ENCODE results near the gene FPGS.

Gene FPGS

DNA sequence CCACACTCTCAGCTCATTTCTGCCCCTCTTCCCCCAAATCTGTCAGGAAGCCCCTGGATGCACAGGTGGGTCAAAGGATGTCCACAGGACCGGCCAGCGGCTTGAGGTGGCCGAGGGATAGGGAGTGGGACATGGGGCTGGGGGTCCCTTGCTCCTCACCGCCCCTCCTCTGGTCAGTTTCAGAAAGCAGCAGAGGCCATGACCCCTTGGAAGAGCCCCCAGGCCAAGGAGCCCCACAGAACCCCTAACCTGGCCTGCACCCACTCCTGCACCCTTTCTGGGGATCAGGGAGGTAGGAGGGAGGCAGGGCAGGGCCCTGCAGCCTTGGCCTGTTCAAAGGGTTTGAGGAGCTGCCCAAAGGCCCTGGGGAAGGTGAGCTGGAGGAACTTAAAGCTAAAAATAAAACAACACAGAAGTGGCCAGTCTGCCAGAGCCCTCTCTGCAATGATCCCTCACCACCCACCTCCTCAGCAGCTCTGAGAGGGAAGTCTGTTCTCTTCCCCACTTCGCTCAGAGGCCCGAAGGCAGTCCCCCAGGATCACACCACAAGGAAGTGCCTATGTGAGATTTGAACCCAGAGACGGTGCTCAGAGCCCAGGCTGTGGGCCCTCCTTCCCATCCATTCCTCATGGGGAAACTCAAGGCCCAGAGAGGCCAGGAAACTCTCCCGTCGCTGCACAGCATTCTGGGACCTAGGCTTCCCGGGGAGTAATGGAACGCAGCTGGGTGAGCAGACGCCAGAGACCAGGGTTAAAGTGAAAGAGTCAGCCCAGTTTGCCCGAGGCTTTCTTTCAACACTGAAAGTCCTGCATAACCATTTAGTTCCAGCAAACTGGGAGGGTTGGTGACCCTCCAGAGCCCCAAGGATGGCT lies 50.9 kb downstream of the FPGS start:
- Histone ChIP-seq H3K4me3 (ENCODE audit: low read length) (no peak overlapping the region), H3K4me1 (ENCODE audit: control insufficient read depth, low read depth, low read length) (no peaks in the 10 kb centered on the region), H3K9me3 (ENCODE audit: control insufficient read depth, low read depth, low read length) (no peaks in the 10 kb centered on the region), H3K36me3 (ENCODE audit: control insufficient read depth, low read depth, low read length) (no peaks in the 10 kb centered on the region), H3K27ac (ENCODE audit: low read length) (no peak overlapping the region), H3K9ac (ENCODE audit: low read length) (no peak overlapping the region), H3K27me3 (ENCODE audit: control insufficient read depth, insufficient read depth, low read length) (no peaks in the 10 kb centered on the region)

DNA sequence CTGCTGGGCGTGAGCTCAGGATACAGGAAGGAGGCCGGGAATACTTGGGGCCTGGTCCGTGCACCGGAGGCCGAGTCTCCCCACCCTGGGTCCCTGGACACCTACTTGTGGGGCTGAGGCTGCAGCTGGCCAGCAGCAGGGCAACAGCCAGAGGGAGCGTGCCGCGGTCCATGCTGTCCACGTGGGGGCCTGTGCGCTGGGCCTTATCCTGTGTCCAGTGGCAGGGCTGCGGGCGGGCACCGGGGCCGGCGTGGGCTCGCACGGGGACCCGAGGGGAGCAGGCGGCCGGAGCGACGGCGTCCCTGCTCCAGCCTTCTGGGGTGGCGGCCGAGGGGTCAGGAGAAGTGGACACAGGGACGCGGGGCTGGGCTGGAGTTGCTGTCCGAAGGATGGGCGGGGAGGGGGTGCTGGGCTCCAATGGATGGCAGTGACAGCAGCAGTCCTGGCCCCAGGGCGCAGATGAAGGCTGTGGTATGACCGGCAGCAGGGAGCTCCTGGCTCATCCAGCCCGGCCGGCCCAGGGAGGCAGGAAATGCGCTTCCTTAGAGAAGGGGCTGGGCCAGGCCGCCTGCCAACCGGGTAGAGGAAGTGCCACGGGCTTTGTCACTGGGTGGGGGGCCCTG lies 51.6 kb downstream of the FPGS start, which contains the start of gene ENG:
TSS of gene ENG (minus strand) at position 475 of the 623 bp plus-strand sequence. CDS start at position 172, 303 bp downstream.
- Histone ChIP-seq H3K36me3 (ENCODE audit: control insufficient read depth, low read depth, low read length) (no peaks in the 10 kb centered on the region), H3K9ac (ENCODE audit: low read length) (no peak within 1 kb of the TSS), H3K27me3 (ENCODE audit: control insufficient read depth, insufficient read depth, low read length) (no peaks in the 10 kb centered on the region), H3K4me3 (ENCODE audit: low read length) (no peak within 1 kb of the TSS), H3K27ac (ENCODE audit: low read length) (no peak within 1 kb of the TSS), H3K4me1 (ENCODE audit: control insufficient read depth, low read depth, low read length) (no peaks in the 10 kb centered on the region), H3K9me3 (ENCODE audit: control insufficient read depth, low read depth, low read length) (no peaks in the 10 kb centered on the region)

DNA sequence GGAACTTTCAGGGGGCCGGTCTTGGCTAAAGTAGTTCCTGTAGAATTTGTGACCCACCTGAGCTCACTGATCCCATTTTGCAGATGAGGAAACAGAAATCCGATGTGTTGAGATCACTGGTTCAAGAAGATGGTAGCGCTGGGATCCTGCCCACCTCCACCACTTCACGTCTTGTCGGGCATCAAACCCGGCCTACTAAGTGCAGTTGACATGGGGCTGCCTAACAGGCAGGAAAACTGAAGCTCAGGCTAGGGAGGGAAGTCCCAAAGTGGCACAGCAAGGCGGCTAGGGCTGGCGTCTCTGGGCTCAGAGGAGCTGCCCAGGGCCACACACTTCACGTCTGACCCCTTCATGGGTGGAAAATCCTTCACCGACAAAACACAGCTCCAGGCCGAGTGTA lies 52.3 kb downstream of the FPGS start:
- Histone ChIP-seq H3K36me3 (ENCODE audit: control insufficient read depth, low read depth, low read length) (no peaks in the 10 kb centered on the region), H3K27me3 (ENCODE audit: control insufficient read depth, insufficient read depth, low read length) (no peaks in the 10 kb centered on the region), H3K4me1 (ENCODE audit: control insufficient read depth, low read depth, low read length) (no peaks in the 10 kb centered on the region), H3K9ac (ENCODE audit: low read length) (no peak overlapping the region), H3K4me3 (ENCODE audit: low read length) (no peak overlapping the region), H3K27ac (ENCODE audit: low read length) (no peak overlapping the region), H3K9me3 (ENCODE audit: control insufficient read depth, low read depth, low read length) (no peaks in the 10 kb centered on the region)

GRCh38 chr9:127855522-127855921 lies 52.8 kb downstream of the FPGS start:
- Histone ChIP-seq H3K36me3 (ENCODE audit: control insufficient read depth, low read depth, low read length) (no peaks in the 10 kb centered on the region), H3K27me3 (ENCODE audit: control insufficient read depth, insufficient read depth, low read length) (no peaks in the 10 kb centered on the region), H3K9ac (ENCODE audit: low read length) (no peak overlapping the region), H3K27ac (ENCODE audit: low read length) (no peak overlapping the region), H3K4me1 (ENCODE audit: control insufficient read depth, low read depth, low read length) (no peaks in the 10 kb centered on the region), H3K9me3 (ENCODE audit: control insufficient read depth, low read depth, low read length) (no peaks in the 10 kb centered on the region), H3K4me3 (ENCODE audit: low read length) (no peak overlapping the region)

- Histone ChIP-seq H3K4me1 (ENCODE audit: control insufficient read depth, low read depth, low read length) (no peaks in the 10 kb centered on the region), H3K9ac (ENCODE audit: low read length) (no peak overlapping the region), H3K27me3 (ENCODE audit: control insufficient read depth, insufficient read depth, low read length) (no peaks in the 10 kb centered on the region), H3K27ac (ENCODE audit: low read length) (no peak overlapping the region), H3K9me3 (ENCODE audit: control insufficient read depth, low read depth, low read length) (no peaks in the 10 kb centered on the region), H3K36me3 (ENCODE audit: control insufficient read depth, low read depth, low read length) (no peaks in the 10 kb centered on the region), H3K4me3 (ENCODE audit: low read length) (no peak overlapping the region)
These were observed 53.5 kb downstream of the FPGS start for GRCh38 chr9:127856094-127856728.

- H3K36me3 ChIP-seq (ENCODE audit: control insufficient read depth, low read depth, low read length), result no peaks in the 10 kb centered on the region
- no peaks in the 10 kb centered on the region for H3K9me3 ChIP-seq (ENCODE audit: control insufficient read depth, low read depth, low read length)
- no peaks in the 10 kb centered on the region for H3K4me1 ChIP-seq (ENCODE audit: control insufficient read depth, low read depth, low read length)
- no peak overlapping the region for H3K4me3 ChIP-seq (ENCODE audit: low read length)
- H3K9ac ChIP-seq (ENCODE audit: low read length), result no peak overlapping the region
- no peaks in the 10 kb centered on the region for H3K27me3 ChIP-seq (ENCODE audit: control insufficient read depth, insufficient read depth, low read length)
- no peak overlapping the region for H3K27ac ChIP-seq (ENCODE audit: low read length)
These were observed 54.0 kb downstream of the FPGS start for GRCh38 chr9:127856729-127857116.

- Histone ChIP-seq H3K9ac (ENCODE audit: low read length) (no peak overlapping the region), H3K9me3 (ENCODE audit: control insufficient read depth, low read depth, low read length) (no peaks in the 10 kb centered on the region), H3K27ac (ENCODE audit: low read length) (no peak overlapping the region), H3K36me3 (ENCODE audit: control insufficient read depth, low read depth, low read length) (no peaks in the 10 kb centered on the region), H3K27me3 (ENCODE audit: control insufficient read depth, insufficient read depth, low read length) (no peaks in the 10 kb centered on the region), H3K4me3 (ENCODE audit: low read length) (no peak overlapping the region), H3K4me1 (ENCODE audit: control insufficient read depth, low read depth, low read length) (no peaks in the 10 kb centered on the region)
These were observed 54.6 kb downstream of the FPGS start for GRCh38 chr9:127857278-127857677.

- H3K9ac ChIP-seq (ENCODE audit: low read length), result no peak overlapping the region
- H3K27me3 ChIP-seq (ENCODE audit: control insufficient read depth, insufficient read depth, low read length), result no peaks in the 10 kb centered on the region
- no peak overlapping the region for H3K27ac ChIP-seq (ENCODE audit: low read length)
- no peaks in the 10 kb centered on the region for H3K9me3 ChIP-seq (ENCODE audit: control insufficient read depth, low read depth, low read length)
- H3K36me3 ChIP-seq (ENCODE audit: control insufficient read depth, low read depth, low read length), result no peaks in the 10 kb centered on the region
- no peak overlapping the region for H3K4me3 ChIP-seq (ENCODE audit: low read length)
- no peaks in the 10 kb centered on the region for H3K4me1 ChIP-seq (ENCODE audit: control insufficient read depth, low read depth, low read length)
These were observed 55.4 kb downstream of the FPGS start for GRCh38 chr9:127858041-127858512.

GRCh38 chr9:127860260-127860659 lies 57.6 kb downstream of the FPGS start:
- Histone ChIP-seq H3K4me1 (ENCODE audit: control insufficient read depth, low read depth, low read length) (no peaks in the 10 kb centered on the region), H3K27me3 (ENCODE audit: control insufficient read depth, insufficient read depth, low read length) (no peaks in the 10 kb centered on the region), H3K36me3 (ENCODE audit: control insufficient read depth, low read depth, low read length) (no peaks in the 10 kb centered on the region), H3K27ac (ENCODE audit: low read length) (no peak overlapping the region), H3K9ac (ENCODE audit: low read length) (no peak overlapping the region), H3K9me3 (ENCODE audit: control insufficient read depth, low read depth, low read length) (no peaks in the 10 kb centered on the region), H3K4me3 (ENCODE audit: low read length) (no peak overlapping the region)

DNA sequence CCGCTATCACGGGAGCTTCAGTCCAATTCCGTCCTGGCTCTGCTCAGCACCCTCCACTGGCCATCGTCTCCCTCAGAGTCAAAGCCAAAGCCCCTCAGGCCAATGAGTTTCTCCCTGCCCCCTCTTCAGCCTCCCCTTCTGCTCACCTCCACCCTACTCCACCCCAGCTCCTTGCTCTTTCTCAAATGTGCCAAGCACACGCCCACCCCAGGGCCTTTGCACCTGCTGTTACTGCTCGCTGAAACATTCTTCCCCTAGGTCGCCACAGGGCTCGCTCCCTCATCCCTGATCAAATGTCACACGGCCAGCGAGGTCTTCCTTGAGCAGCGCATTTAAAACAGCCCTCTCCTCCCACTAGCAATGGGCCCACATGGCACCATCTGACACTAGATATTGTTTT lies 58.1 kb downstream of the FPGS start:
- H3K9me3 ChIP-seq (ENCODE audit: control insufficient read depth, low read depth, low read length), result no peaks in the 10 kb centered on the region
- H3K9ac ChIP-seq (ENCODE audit: low read length), result no peak overlapping the region
- H3K4me1 ChIP-seq (ENCODE audit: control insufficient read depth, low read depth, low read length), result no peaks in the 10 kb centered on the region
- H3K36me3 ChIP-seq (ENCODE audit: control insufficient read depth, low read depth, low read length), result no peaks in the 10 kb centered on the region
- H3K4me3 ChIP-seq (ENCODE audit: low read length), result no peak overlapping the region
- H3K27me3 ChIP-seq (ENCODE audit: control insufficient read depth, insufficient read depth, low read length), result no peaks in the 10 kb centered on the region
- no peak overlapping the region for H3K27ac ChIP-seq (ENCODE audit: low read length)

DNA sequence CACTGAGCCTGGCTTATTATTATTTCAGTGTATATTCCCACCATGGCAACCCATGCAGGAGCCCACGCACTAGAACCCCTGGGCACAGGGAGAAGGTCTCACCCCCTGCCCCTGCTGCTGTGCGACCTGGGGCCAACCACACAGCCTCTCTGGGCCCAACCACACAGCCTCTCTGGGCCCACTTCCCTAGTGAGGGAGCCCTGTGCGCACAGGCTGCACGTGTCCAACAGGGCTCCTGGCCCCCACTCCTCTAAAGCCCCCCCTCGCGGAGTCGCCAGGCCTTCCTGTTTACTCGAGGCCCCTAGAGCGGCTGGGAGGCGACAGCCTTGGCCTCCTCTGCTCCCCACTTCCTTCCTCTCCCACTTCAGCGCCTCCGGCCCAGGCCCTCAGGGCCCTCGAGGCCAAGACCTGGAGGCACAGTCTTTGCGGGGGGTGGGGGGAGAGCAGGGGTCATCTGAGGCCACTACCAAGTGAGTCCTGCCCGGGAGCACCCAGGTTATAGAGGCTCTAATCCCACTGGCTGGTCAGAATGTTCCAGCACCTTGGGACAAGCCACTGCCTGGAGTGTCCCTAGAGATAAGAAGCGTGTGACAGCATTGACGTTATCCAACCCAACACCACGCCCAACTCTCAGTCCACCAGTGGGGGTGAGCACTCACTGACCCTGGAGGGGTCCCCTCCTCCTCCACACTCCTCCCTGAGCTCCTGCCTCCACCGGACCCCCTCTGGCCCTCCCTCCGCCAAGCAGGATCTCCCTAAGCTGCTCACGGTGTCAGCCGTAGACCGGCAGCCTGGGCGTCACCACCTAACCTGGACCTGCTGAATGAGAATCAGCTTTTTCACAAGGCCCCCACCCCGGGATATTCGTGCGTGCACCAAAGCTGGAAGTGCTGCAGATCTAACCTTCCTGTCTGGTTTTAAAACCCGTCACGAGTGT lies 59.7 kb downstream of the FPGS start:
- H3K4me3 ChIP-seq (ENCODE audit: low read length), result no peak overlapping the region
- H3K27ac ChIP-seq (ENCODE audit: low read length), result no peak overlapping the region
- no peak overlapping the region for H3K9ac ChIP-seq (ENCODE audit: low read length)
- H3K27me3 ChIP-seq (ENCODE audit: control insufficient read depth, insufficient read depth, low read length), result no peaks in the 10 kb centered on the region
- no peaks in the 10 kb centered on the region for H3K36me3 ChIP-seq (ENCODE audit: control insufficient read depth, low read depth, low read length)
- H3K4me1 ChIP-seq (ENCODE audit: control insufficient read depth, low read depth, low read length), result no peaks in the 10 kb centered on the region
- no peaks in the 10 kb centered on the region for H3K9me3 ChIP-seq (ENCODE audit: control insufficient read depth, low read depth, low read length)
